ENCODE results near the gene EVA1A.
A peak's percentile ranks its signal among the peaks of the same experiment; 100 is the strongest.

EVA1A gene

GRCh38 chr2:75562513-75562864 is 1.8 kb upstream of the EVA1A start:
- DNase-seq, result no peak

- no peak for DNase-seq
Observed at GRCh38 chr2:75561566-75562512, 1.1 kb upstream of the EVA1A start.

GRCh38 chr2:75560022-75560767 is 544 bp downstream of the EVA1A start:
- DNase-seq, result peak; percentile 15

- no peak for DNase-seq
Observed at GRCh38 chr2:75559680-75560021, 1.1 kb downstream of the EVA1A start.

GRCh38 chr2:75558786-75559679 is 1.7 kb downstream of the EVA1A start:
- no peak for DNase-seq

- DNase-seq, result no peak
Observed at GRCh38 chr2:75558136-75558535, 2.6 kb downstream of the EVA1A start.

GRCh38 chr2:75557474-75558133 is 3.1 kb downstream of the EVA1A start:
- no peak for DNase-seq

- no peak for DNase-seq
Observed at GRCh38 chr2:75556679-75557366, 3.9 kb downstream of the EVA1A start.

GRCh38 chr2:75555701-75556100 is 5.0 kb downstream of the EVA1A start:
- no peak for DNase-seq

GRCh38 chr2:75553935-75554531 is 6.7 kb downstream of the EVA1A start:
- no peak for DNase-seq

- no peak for DNase-seq
Observed at GRCh38 chr2:75552222-75552621, 8.5 kb downstream of the EVA1A start.

- DNase-seq, result no peak
Observed at GRCh38 chr2:75551434-75551833, 9.3 kb downstream of the EVA1A start.

- no peak for DNase-seq
Observed at GRCh38 chr2:75549401-75550253, 11.1 kb downstream of the EVA1A start.

- no peak for DNase-seq
Observed at GRCh38 chr2:75548036-75548573, 12.6 kb downstream of the EVA1A start.

GRCh38 chr2:75547345-75548035 is 13.2 kb downstream of the EVA1A start:
- no peak for DNase-seq

GRCh38 chr2:75545922-75546321 is 14.8 kb downstream of the EVA1A start:
- DNase-seq, result no peak

- no peak for DNase-seq
Observed at GRCh38 chr2:75545387-75545786, 15.4 kb downstream of the EVA1A start.

- no peak for DNase-seq
Observed at GRCh38 chr2:75543446-75543845, 17.3 kb downstream of the EVA1A start.

GRCh38 chr2:75541430-75541829 is 19.3 kb downstream of the EVA1A start:
- no peak for DNase-seq

- no peak for DNase-seq
Observed at GRCh38 chr2:75540994-75541393, 19.7 kb downstream of the EVA1A start.

Measured in NCI-H1694 treated with DMSO at 0.1 percent for 48 hours (cell line).